SK-MEL-5 (cell line): ENCODE measurements around the gene FARP2. TPM values are rescaled to one million over a fixed set of nuclear protein-coding genes. Genes with fewer than 3 reads are reported as not detected.
"Not testable (repeated sequence)": the region's sequence is repeated elsewhere in the genome, so short reads cannot be mapped to it uniquely, and the experiment has no call there.

ENCODE experiments used
- DNase-seq: peaks from one replicate; pipeline ENCODE4 v3.0.0-alpha.2; 2016; ENCODE audit warnings: low read depth, low spot score
- in situ Hi-C: cut with HindIII; loops from 2 replicates; pipeline ENCODE4 v1.10.0; 2016; ENCODE audit warnings: low sequenced_read_pairs, high pct_unique_total_duplicates, low pct_unique_long_range_greater_than_20kb
- total RNA-seq: library from RNA; depleted of rRNA; stranded (reverse); fragments of >200 nt; shearing (Covaris generic); gene quantifications from 2 replicates; pipeline ENCODE4 v1.2.3, GENCODE V29; 2014

FARP2 gene
- total RNA-seq, 1 experiment from 2014 or later = 344 TPM

DNA sequence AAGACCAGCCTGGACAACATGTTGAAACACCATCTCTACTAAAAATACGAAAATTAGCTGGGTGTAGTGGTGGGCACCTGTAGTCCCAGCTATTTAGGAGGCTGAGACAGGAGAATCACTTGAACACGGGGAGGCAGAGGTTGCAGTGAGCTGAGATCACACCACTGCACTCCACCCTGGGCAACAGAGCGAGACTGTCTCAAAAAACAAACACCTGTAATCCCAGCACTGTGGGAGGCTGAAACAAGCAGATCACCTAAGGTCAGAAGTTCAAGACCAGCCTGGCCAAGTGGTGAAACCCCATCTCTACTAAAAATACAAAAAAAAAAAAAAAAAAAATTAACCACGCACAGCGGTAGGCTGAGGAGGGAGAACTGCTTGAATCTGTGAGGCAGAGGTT, 65.9 kb downstream of the FARP2 start:
- DNase-seq, in situ Hi-C loops: not testable (repeated sequence)

- no peak for DNase-seq
- in situ Hi-C loops = no loop called here
These were observed 66.3 kb downstream of the FARP2 start for GRCh38 chr2:241422350-241422749.

- DNase-seq, in situ Hi-C loops: not testable (repeated sequence)
These were observed 67.4 kb downstream of the FARP2 start for GRCh38 chr2:241423489-241423888.

- DNase-seq = no peak
- in situ Hi-C loops = no loop called here
These were observed 69.3 kb downstream of the FARP2 start for GRCh38 chr2:241425368-241425767.

- DNase-seq = no peak
- in situ Hi-C loops = no loop called here
These were observed 74.1 kb downstream of the FARP2 start for GRCh38 chr2:241430178-241430577.

DNA sequence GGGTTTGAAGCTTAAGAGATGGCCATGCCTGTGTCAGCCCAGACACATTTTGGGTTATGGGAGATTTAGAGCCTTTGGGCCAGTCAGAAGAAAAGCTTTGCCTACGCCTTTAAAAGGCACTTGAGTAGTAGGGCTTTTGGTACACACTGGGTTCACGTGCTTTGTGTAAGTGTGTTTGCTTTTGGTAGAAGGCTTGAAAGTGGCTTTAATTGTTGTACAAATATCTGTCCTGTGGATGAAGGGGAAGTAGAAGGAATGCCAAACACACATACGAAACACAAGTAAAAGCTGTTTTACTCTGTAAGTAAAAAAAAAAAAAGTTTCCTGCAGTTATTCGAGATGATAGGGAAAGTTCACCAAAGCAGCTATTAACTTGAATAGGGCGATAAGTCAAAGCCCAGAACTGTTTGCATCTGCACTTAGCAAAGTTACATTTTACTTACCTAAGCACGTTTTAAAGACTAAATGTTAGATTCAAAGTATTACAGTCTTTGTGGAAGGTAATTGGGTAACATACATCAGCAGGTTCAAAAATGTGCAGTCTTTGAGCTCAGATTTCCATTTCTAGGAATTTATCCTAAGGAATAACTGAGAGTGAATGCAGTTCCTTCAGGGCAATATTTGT, 76.9 kb downstream of the FARP2 start:
- no peak for DNase-seq
- in situ Hi-C loops = no loop called here

DNA sequence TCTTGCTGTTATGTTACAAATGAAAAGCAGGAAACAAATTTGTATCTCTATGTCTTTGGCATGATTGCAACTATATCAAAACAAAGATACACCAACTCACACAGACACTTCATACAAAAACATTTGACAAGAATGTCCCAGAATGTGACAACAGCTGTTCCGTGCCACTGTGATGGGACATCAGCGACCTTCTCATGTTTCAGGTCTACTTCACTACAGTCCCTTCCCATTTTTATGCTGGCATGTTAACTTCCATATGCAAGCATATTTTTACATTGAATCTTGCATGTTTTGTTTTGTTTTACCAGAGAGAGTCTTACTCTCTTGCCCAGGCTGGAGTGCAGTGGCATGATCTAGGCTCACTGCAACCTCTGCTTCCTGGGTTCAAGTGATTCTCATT, 81.1 kb downstream of the FARP2 start:
- no peak for DNase-seq
- in situ Hi-C loops = no loop called here

DNA sequence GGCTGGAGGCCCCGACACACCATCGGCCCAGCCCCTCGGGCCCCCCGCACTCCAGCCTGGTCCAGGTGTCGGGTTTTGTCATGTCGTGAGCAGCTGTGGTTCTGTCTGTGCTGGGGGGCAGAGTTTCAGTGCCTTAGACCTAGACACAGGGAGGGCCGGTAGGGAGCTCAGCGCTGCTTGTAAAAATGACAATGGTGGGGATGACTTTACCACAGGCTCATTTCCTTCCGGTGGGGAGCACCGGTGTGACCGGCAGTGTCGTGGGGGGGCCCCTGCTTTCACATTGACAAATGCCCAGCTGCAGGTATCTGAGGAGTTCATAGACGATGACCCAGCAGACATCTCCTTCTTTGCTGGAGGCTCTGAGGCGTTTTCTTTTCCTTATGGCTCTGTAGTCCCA, 85.4 kb downstream of the FARP2 start:
- DNase-seq = no peak
- in situ Hi-C loops = no loop called here

- in situ Hi-C loops = no loop called here
- no peak for DNase-seq
These were observed 87.6 kb downstream of the FARP2 start for GRCh38 chr2:241443486-241444223.

GRCh38 chr2:241445426-241445825, 89.3 kb downstream of the FARP2 start:
- in situ Hi-C loops = no loop called here
- DNase-seq = no peak

GRCh38 chr2:241450092-241450491, 94.0 kb downstream of the FARP2 start:
- DNase-seq, in situ Hi-C loops: not testable (repeated sequence)

GRCh38 chr2:241451840-241452506, 95.9 kb downstream of the FARP2 start:
- DNase-seq = no peak
- in situ Hi-C loops = no loop called here

GRCh38 chr2:241453919-241454318, 97.8 kb downstream of the FARP2 start:
- in situ Hi-C loops, DNase-seq: not testable (repeated sequence)

- in situ Hi-C loops = no loop called here
- no peak for DNase-seq
These were observed 98.9 kb downstream of the FARP2 start for GRCh38 chr2:241454837-241455485.

GRCh38 chr2:241456546-241456945, 100.5 kb downstream of the FARP2 start:
- no peak for DNase-seq
- in situ Hi-C loops = no loop called here

- DNase-seq = no peak
- in situ Hi-C loops = no loop called here
These were observed 102.6 kb downstream of the FARP2 start for GRCh38 chr2:241458687-241459086.

- in situ Hi-C loops = no loop called here
- DNase-seq = no peak
These were observed 103.4 kb downstream of the FARP2 start for GRCh38 chr2:241459520-241459919.

DNA sequence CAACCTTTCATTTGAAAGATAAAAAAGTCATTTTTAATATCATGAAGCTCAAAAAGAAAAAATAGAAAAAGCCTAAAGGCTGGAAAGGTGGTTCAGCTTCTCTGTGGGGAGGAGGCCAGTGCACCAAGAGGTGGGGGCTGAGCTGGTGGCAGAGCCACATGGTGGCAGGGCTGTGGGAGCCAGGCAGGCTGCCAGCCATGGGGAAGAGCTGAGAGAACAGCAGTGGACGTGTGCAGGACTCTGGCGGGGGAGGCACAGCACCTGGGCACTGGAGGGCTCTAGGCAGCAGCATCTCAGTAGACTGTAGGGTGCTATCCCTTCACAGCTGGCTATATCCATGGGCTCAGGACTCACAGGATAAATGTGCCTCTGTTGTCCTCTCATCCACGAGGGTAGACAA, 104.5 kb downstream of the FARP2 start:
- DNase-seq = no peak
- in situ Hi-C loops = no loop called here
